OCI-LY7 (cell line): Measurements from ENCODE around the gene RTN4R.

Source experiments
- EZH2phosphoT487 ChIP-seq: fragments of 200-600 bp; sonication (generic); IDR thresholded peaks from 2 replicates; pipeline ENCODE4 v1.6.1; 2018; ENCODE audit warnings: low read depth, borderline replicate concordance, mild to moderate bottlenecking, mixed run types, antibody characterized with exemption, low read length, moderate library complexity, mixed read lengths
- TF ChIP-seq, protein P1 (sequence below): fragments of 200-600 bp; sonication (generic); conservative IDR thresholded peaks from 2 replicates; pipeline ENCODE4 v1.5.1; 2014; ENCODE audit warnings: mild to moderate bottlenecking, antibody characterized with exemption, low read length, moderate library complexity, mixed read lengths

GRCh38 chr22:20246368-20247009 is 21.6 kb downstream of the RTN4R start:
- TF ChIP-seq, protein P1, sequence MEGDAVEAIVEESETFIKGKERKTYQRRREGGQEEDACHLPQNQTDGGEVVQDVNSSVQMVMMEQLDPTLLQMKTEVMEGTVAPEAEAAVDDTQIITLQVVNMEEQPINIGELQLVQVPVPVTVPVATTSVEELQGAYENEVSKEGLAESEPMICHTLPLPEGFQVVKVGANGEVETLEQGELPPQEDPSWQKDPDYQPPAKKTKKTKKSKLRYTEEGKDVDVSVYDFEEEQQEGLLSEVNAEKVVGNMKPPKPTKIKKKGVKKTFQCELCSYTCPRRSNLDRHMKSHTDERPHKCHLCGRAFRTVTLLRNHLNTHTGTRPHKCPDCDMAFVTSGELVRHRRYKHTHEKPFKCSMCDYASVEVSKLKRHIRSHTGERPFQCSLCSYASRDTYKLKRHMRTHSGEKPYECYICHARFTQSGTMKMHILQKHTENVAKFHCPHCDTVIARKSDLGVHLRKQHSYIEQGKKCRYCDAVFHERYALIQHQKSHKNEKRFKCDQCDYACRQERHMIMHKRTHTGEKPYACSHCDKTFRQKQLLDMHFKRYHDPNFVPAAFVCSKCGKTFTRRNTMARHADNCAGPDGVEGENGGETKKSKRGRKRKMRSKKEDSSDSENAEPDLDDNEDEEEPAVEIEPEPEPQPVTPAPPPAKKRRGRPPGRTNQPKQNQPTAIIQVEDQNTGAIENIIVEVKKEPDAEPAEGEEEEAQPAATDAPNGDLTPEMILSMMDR, result no peak
- no peak for TF ChIP-seq EZH2phosphoT487
